HepG2 (cell line): ENCODE data around the gene LEMD3. TPM values are rescaled to one million over a fixed set of nuclear protein-coding genes. Genes with fewer than 3 reads are reported as not detected.

Source experiments
- ATAC-seq: fragments of 200-7000 bp; cut with Tn5 transposase; 3 replicates; pipeline ENCODE4 v1.9.1; 2020; ENCODE audit warnings: mild to moderate bottlenecking, moderate library complexity
- BruUV-seq: library from RNA; stranded (reverse); fragments of 400-500 nt; replicated peaks from 2 replicates; lab custom pipeline; 2021; lab: Mats Ljungman, UMichigan
- CTCF ChIA-PET: fragments of 300-600 bp; formaldehyde crosslinking; extraction: SDS; loops from one replicate; lab custom pipeline; 2021; ENCODE audit warnings: low total read pairs, inconsistent platforms, low intra/inter-chr PET ratio; lab: Yijun Ruan, JAX
- POLR2A ChIA-PET: fragments of 350-600 bp; sonication (Branson Sonifier 250); formaldehyde crosslinking; loops from one replicate; lab custom pipeline; 2020; ENCODE audit warnings: antibody characterized with exemption, inconsistent platforms; lab: Yijun Ruan, JAX
- DNase-seq: peaks from one replicate; pipeline ENCODE4 v3.0.0-alpha.2; 2015; ENCODE audit warnings: low spot score
- FAIRE-seq: peaks from 3 replicates; lab custom pipeline; 2011; peaks lifted over from hg19 to GRCh38; lab: Jason Lieb, UNC
- H2AFZ ChIP-seq: one replicate; pipeline ENCODE4 v1.6.1; 2011; ENCODE audit warnings: low read length, inconsistent platforms
- H3K27ac ChIP-seq: fragments of 300-600 bp; 3 replicates; pipeline ENCODE4 v1.8.0; 2011; ENCODE audit warnings: mixed run types, mild to moderate bottlenecking, mixed read lengths, low read length, inconsistent platforms; ENCODE audit not compliant: insufficient read depth; ENCODE audit errors: extremely low read length
- H3K27me3 ChIP-seq, 2 experiments: fragments of 200-600 bp in 1 of 2; 2 replicates in 1 of 2; 3 replicates in 1 of 2; pipeline versions ENCODE4 v1.6.0 to v1.8.0; 2011; ENCODE audit warnings: low read length in 2 of 2, mild to moderate bottlenecking in 2 of 2, moderate library complexity in 2 of 2, inconsistent platforms in 1 of 2; ENCODE audit not compliant: insufficient read depth in 2 of 2, control insufficient read depth in 1 of 2
- H3K36me3 ChIP-seq, 2 experiments: fragments of 200-600 bp in 1 of 2; replicated peaks in 1 of 2; 2 replicates in 1 of 2; 3 replicates in 1 of 2; pipeline versions ENCODE4 v1.5.1 to v1.8.0; 2011; ENCODE audit warnings: low read length in 2 of 2, inconsistent platforms in 1 of 2; ENCODE audit not compliant: insufficient read depth in 2 of 2, control insufficient read depth in 1 of 2
- H3K4me1 ChIP-seq: 2 replicates; pipeline ENCODE4 v1.5.1; 2012; ENCODE audit warnings: low read length, inconsistent platforms; ENCODE audit not compliant: insufficient read depth
- H3K4me2 ChIP-seq: 2 replicates; pipeline ENCODE4 v1.6.0; 2011; ENCODE audit warnings: low read depth, low read length, inconsistent platforms
- H3K4me3 ChIP-seq, 3 experiments: fragments of 200-600 bp in 1 of 3; sonication (generic), shearing (Covaris generic) in 1 of 3; replicated peaks in 1 of 3; 2 replicates each; pipeline ENCODE4 v1.5.1; 2011 to 2016; ENCODE audit warnings: low read length in 3 of 3, inconsistent platforms in 2 of 3, low read depth in 2 of 3, mild to moderate bottlenecking in 2 of 3, control low read depth in 1 of 3, mixed read lengths in 1 of 3; ENCODE audit not compliant: insufficient read depth in 1 of 3
- H3K79me2 ChIP-seq: one replicate; pipeline ENCODE4 v1.6.1; 2011; ENCODE audit warnings: low read length, inconsistent platforms; ENCODE audit not compliant: insufficient read depth
- H3K9ac ChIP-seq: 2 replicates; pipeline ENCODE4 v1.6.0; 2011; ENCODE audit warnings: mild to moderate bottlenecking, low read depth, low read length, inconsistent platforms; ENCODE audit not compliant: insufficient read depth
- H3K9me3 ChIP-seq: 2 replicates; pipeline ENCODE4 v1.5.1; 2012; ENCODE audit warnings: mild to moderate bottlenecking, low read length
- H4K20me1 ChIP-seq: 2 replicates; pipeline ENCODE4 v1.6.0; 2011; ENCODE audit warnings: inconsistent platforms, mild to moderate bottlenecking, low read length, moderate library complexity; ENCODE audit not compliant: insufficient read depth
- MED8 ChIP-seq: sonication (generic); formaldehyde crosslinking; IDR thresholded peaks from 2 replicates; pipeline ENCODE4 v1.8.1; 2023; ENCODE audit warnings: mild to moderate bottlenecking, missing genetic modification reagents; ENCODE audit not compliant: insufficient replicate concordance
- NCOA5 ChIP-seq: sonication (generic); formaldehyde crosslinking; IDR thresholded peaks from 2 replicates; pipeline ENCODE4 v1.4.0; 2020; ENCODE audit warnings: missing genetic modification reagents
- SIX1 ChIP-seq: sonication (generic); formaldehyde crosslinking; IDR thresholded peaks from 2 replicates; pipeline ENCODE4 v1.4.0; 2020; ENCODE audit warnings: missing genetic modification reagents, borderline replicate concordance
- SNAPC2 ChIP-seq: sonication (generic); formaldehyde crosslinking; IDR thresholded peaks from 2 replicates; pipeline ENCODE4 v1.8.1; 2022; ENCODE audit warnings: mild to moderate bottlenecking, missing genetic modification reagents
- UBTF ChIP-seq: sonication (generic); formaldehyde crosslinking; IDR thresholded peaks from 2 replicates; pipeline ENCODE4 v1.4.0; 2020; ENCODE audit warnings: mild to moderate bottlenecking, missing genetic modification reagents
- ZBTB21 ChIP-seq: sonication (generic); formaldehyde crosslinking; IDR thresholded peaks from 2 replicates; pipeline ENCODE4 v1.4.0; 2020; ENCODE audit warnings: missing genetic modification reagents
- ZNF367 ChIP-seq: sonication (generic); formaldehyde crosslinking; IDR thresholded peaks from 2 replicates; pipeline ENCODE4 v1.4.0; 2020; ENCODE audit warnings: missing genetic modification reagents, borderline replicate concordance
- ZNF558 ChIP-seq: sonication (generic); formaldehyde crosslinking; IDR thresholded peaks from 2 replicates; pipeline ENCODE4 v1.9.0; 2022; ENCODE audit warnings: mild to moderate bottlenecking, missing genetic modification reagents, borderline replicate concordance
- ZNF710 ChIP-seq: sonication (generic); formaldehyde crosslinking; IDR thresholded peaks from 2 replicates; pipeline ENCODE4 v1.5.0; 2020; ENCODE audit warnings: mild to moderate bottlenecking, missing genetic modification reagents, borderline replicate concordance
- WGBS: methylation state at CpG from one replicate; pipeline ENCODE4 v1.1.6; 2017; ENCODE audit warnings: low lambda C conversion rate; 5-methylcytosine and 5-hydroxymethylcytosine counted together
- in situ Hi-C: cut with HindIII; loops from 2 replicates; pipeline ENCODE4 v1.10.0; 2017; ENCODE audit warnings: low pct_unique_long_range_greater_than_20kb; ENCODE audit not compliant: extremely low pct_ligation_motif_present
- intact Hi-C: fragments of 100-400 bp; cut with micrococcal nuclease; formaldehyde crosslinking; loops from one replicate; pipeline ENCODE4 v1.10.0; 2022; ENCODE audit not compliant: unreplicated experiment
- polyA plus RNA-seq, 8 experiments: library from polyadenylated mRNA; depleted of rRNA in 3 of 8; stranded (reverse) in 7 of 8; unstranded in 1 of 8; fragments of >200 nt; fragmentation: Illumina TruSeq in 4 of 8; extraction: Trizol in 4 of 8; gene quantifications; 2 replicates each; pipeline versions ENCODE4 v1.2.1 to v1.2.3, GENCODE V29; 2011 to 2016; ENCODE audit warnings: low read depth in 4 of 8, missing spikeins in 1 of 8, mixed read lengths in 1 of 8; ENCODE audit not compliant: insufficient read depth in 1 of 8
- total RNA-seq, 5 experiments: library from RNA; depleted of rRNA; stranded (reverse); fragments of >200 nt; fragmentation: Illumina TruSeq; extraction: Trizol; gene quantifications; 2 replicates each; pipeline ENCODE4 v1.2.3, GENCODE V29; 2016; ENCODE audit warnings: low read depth in 1 of 5

Gene LEMD3
- total and polyA plus RNA-seq, 2 of the 13 experiments (the other 11 are each of a cell fraction or from before 2014, with no cell fraction given): 9.3 to 18.7 TPM

GRCh38 chr12:65204886-65205525, 35.6 kb downstream of the LEMD3 start:
- Histone ChIP-seq H3K27ac (no peak overlapping the region), H3K4me3 (no peak overlapping the region), H3K9me3 (no peaks in the 10 kb centered on the region), H3K27me3 (no peaks in the 10 kb centered on the region), H2AFZ (no peak overlapping the region), H4K20me1 (peaks cover 4% of the 10 kb centered on the region), H3K9ac (no peak overlapping the region), H3K36me3 (no peaks in the 10 kb centered on the region), H3K79me2 (peaks cover 46% of the 10 kb centered on the region), H3K4me1 (no peaks in the 10 kb centered on the region), H3K4me2 (no peak overlapping the region)
- in situ Hi-C loops (no loop called here), intact Hi-C loops (no loop called here)
- ATAC-seq (no peak), FAIRE-seq (no peak), DNase-seq (no peak)
- 98% methylated on average over 2 of the region's 2 CpGs for WGBS
- POLR2A ChIA-PET: no interaction called here
- CTCF ChIA-PET: no interaction called here
- BruUV-seq: no TSS peak
- TF ChIP-seq ZNF558 (CRISPR knock-in tag) (no peak), ZNF367 (no peak), ZNF710 (no peak), ZBTB21 (CRISPR knock-in tag) (no peak), NCOA5 (no peak), SNAPC2 (CRISPR knock-in tag) (no peak), UBTF (no peak), SIX1 (no peak), MED8 (no peak)
